Prostate gland (tissue), 2 donors: Measurements from ENCODE around the gene TAPBPL. TPM values are rescaled to one million over a fixed set of nuclear protein-coding genes. Genes with fewer than 3 reads are reported as not detected.
A peak's percentile ranks its signal among the peaks of the same experiment; 100 is the strongest.
"Not testable (repeated sequence)": the region's sequence is repeated elsewhere in the genome, so short reads cannot be mapped to it uniquely, and the experiment has no call there.

Experiments used
- DNase-seq: peaks from one replicate; pipeline ENCODE4 v3.0.0-alpha.2; 2019; ENCODE audit warnings: low spot score
- H3K27ac ChIP-seq, 2 donors: fragments of 200-600 bp; sonication (generic); 2 replicates each; pipeline ENCODE4 v1.5.1; 2017 to 2019
- H3K27me3 ChIP-seq: fragments of 200-600 bp; sonication (generic); replicated peaks from 2 replicates; pipeline ENCODE4 v1.5.1; 2019; ENCODE audit not compliant: insufficient read depth
- H3K36me3 ChIP-seq, 2 donors: fragments of 200-600 bp; sonication (generic); 1 replicate in 1 of 2; 2 replicates in 1 of 2; pipeline versions ENCODE4 v1.5.1 to v1.8.1; 2017 to 2019
- H3K4me1 ChIP-seq: fragments of 200-600 bp; sonication (generic); replicated peaks from 2 replicates; pipeline ENCODE4 v1.5.1; 2019
- H3K4me3 ChIP-seq, 2 donors: fragments of 200-600 bp; sonication (generic); 2 replicates each; pipeline ENCODE4 v1.5.1; 2017 to 2019
- H3K9me3 ChIP-seq: fragments of 200-600 bp; sonication (generic); 2 replicates; pipeline ENCODE4 v1.5.1; 2017
- CTCF ChIP-seq, 4 experiments: fragments of 200-600 bp in 2 of 4; fragments of 450-650 bp in 2 of 4; sonication (generic) in 2 of 4; IDR thresholded peaks; 1 replicate in 3 of 4; 2 replicates in 1 of 4; pipeline ENCODE4 v1.5.1; 2016 to 2019; ENCODE audit warnings: antibody characterized with exemption in 4 of 4, mild to moderate bottlenecking in 2 of 4, moderate library complexity in 2 of 4
- POLR2A ChIP-seq: fragments of 450-650 bp; IDR thresholded peaks from one replicate; pipeline ENCODE4 v1.6.1; 2016; ENCODE audit warnings: antibody characterized with exemption, mild to moderate bottlenecking
- POLR2AphosphoS5 ChIP-seq: sonication (generic); formaldehyde crosslinking; IDR thresholded peaks from one replicate; pipeline ENCODE4 v1.6.1; 2017; ENCODE audit warnings: antibody characterized with exemption
- WGBS: methylation state at CpG from one replicate; pipeline ENCODE4 v1.1.5; 2018; 5-methylcytosine and 5-hydroxymethylcytosine counted together
- intact Hi-C: fragments of 100-400 bp; cut with DNase I; formaldehyde crosslinking; loops from one replicate; pipeline ENCODE4 v1.14.2; 2022
- total RNA-seq, 2 donors: library from RNA; depleted of rRNA; stranded (reverse); fragments of >200 nt; gene quantifications; one replicate each; pipeline ENCODE4 v1.1.0, GENCODE V29; 2016

The TAPBPL gene
- total RNA-seq, 2 donors from 2014 or later = 31.6 to 39.9 TPM

GRCh38 chr12:6463216-6463615 is 11.4 kb downstream of the TAPBPL start:
- no peaks in the 10 kb centered on the region for H3K4me1 ChIP-seq
- no peaks in the 10 kb centered on the region for H3K9me3 ChIP-seq
- no peaks in the 10 kb centered on the region for H3K27me3 ChIP-seq
- TF ChIP-seq POLR2AphosphoS5 (no peak), POLR2A (no peak), CTCF (IDR thresholded peaks at IDR 0.05) (no peak)
- H3K4me3 ChIP-seq = no peak overlapping the region
- 69% methylated on average over 7 of the region's 7 CpGs for WGBS
- peaks cover 0 to 18% of the 10 kb centered on the region in 2 donors for H3K36me3 ChIP-seq
- DNase-seq = no peak
- intact Hi-C loops = loop anchor here (2.0 kb wide), 1 partner anchor 136 kb away; no protein-coding TSS in a partner anchor
- no peak overlapping the region for H3K27ac ChIP-seq

- no peak for TF ChIP-seq CTCF (IDR thresholded peaks at IDR 0.05)
- no peak for TF ChIP-seq POLR2AphosphoS5
- TF ChIP-seq POLR2A = no peak
- H3K36me3 ChIP-seq = peaks cover 0 to 18% of the 10 kb centered on the region in 2 donors
- no peaks in the 10 kb centered on the region for H3K9me3 ChIP-seq
- no peaks in the 10 kb centered on the region for H3K4me1 ChIP-seq
- no peak overlapping the region for H3K4me3 ChIP-seq
- intact Hi-C loops = loop anchor here (2.0 kb wide), 2 partner anchors 41 to 137 kb away; no protein-coding TSS in a partner anchor
- no peaks in the 10 kb centered on the region for H3K27me3 ChIP-seq
- WGBS = 80% methylated on average over 6 of the region's 6 CpGs
- no peak for DNase-seq
- no peak overlapping the region for H3K27ac ChIP-seq
Observed at GRCh38 chr12:6463858-6464257, 12.0 kb downstream of the TAPBPL start.

- H3K9me3 ChIP-seq = no peaks in the 10 kb centered on the region
- TF ChIP-seq CTCF (IDR thresholded peaks at IDR 0.05) (no peak), POLR2A (no peak), POLR2AphosphoS5 (no peak)
- H3K36me3 ChIP-seq = peaks cover 0 to 18% of the 10 kb centered on the region in 2 donors
- H3K27ac ChIP-seq = no peak overlapping the region
- intact Hi-C loops = loop anchor here (2.0 kb wide), 1 partner anchor 42 kb away; no protein-coding TSS in a partner anchor
- H3K4me1 ChIP-seq = no peaks in the 10 kb centered on the region
- H3K27me3 ChIP-seq = no peaks in the 10 kb centered on the region
- no peak overlapping the region for H3K4me3 ChIP-seq
- DNase-seq = no peak
- WGBS = 89% methylated on average over 8 of the region's 8 CpGs
Observed at GRCh38 chr12:6464531-6464930, 12.7 kb downstream of the TAPBPL start.

GRCh38 chr12:6465467-6466183 is 13.8 kb downstream of the TAPBPL start:
- no peaks in the 10 kb centered on the region for H3K9me3 ChIP-seq
- no peak overlapping the region for H3K27ac ChIP-seq
- H3K27me3 ChIP-seq = no peaks in the 10 kb centered on the region
- DNase-seq = peak; percentile 63
- TF ChIP-seq POLR2A = no peak
- TF ChIP-seq POLR2AphosphoS5 = peak; percentile 59
- peak; percentile 78 to 94 (median 84) for TF ChIP-seq CTCF (IDR thresholded peaks at IDR 0.05)
- intact Hi-C loops = loop anchor here (2.0 kb wide), 1 partner anchor 43 kb away; no protein-coding TSS in a partner anchor
- peaks cover 0 to 18% of the 10 kb centered on the region in 2 donors for H3K36me3 ChIP-seq
- 48% methylated on average over 6 of the region's 6 CpGs for WGBS
- no peaks in the 10 kb centered on the region for H3K4me1 ChIP-seq
- H3K4me3 ChIP-seq = no peak overlapping the region

GRCh38 chr12:6466184-6466573 is 14.3 kb downstream of the TAPBPL start:
- H3K9me3 ChIP-seq = no peaks in the 10 kb centered on the region
- H3K27ac ChIP-seq = no peak overlapping the region
- DNase-seq = no peak
- H3K36me3 ChIP-seq = peaks cover 0 to 18% of the 10 kb centered on the region in 2 donors
- no peak for TF ChIP-seq POLR2AphosphoS5
- no peak for TF ChIP-seq POLR2A
- no peak for TF ChIP-seq CTCF (IDR thresholded peaks at IDR 0.05)
- intact Hi-C loops = no loop called here
- no peak overlapping the region for H3K4me3 ChIP-seq
- WGBS = 93% methylated on average over 5 of the region's 5 CpGs
- no peaks in the 10 kb centered on the region for H3K27me3 ChIP-seq
- H3K4me1 ChIP-seq = peaks cover 1% of the 10 kb centered on the region

GRCh38 chr12:6466751-6467150 is 14.9 kb downstream of the TAPBPL start:
- H3K4me1 ChIP-seq, H3K27me3 ChIP-seq, DNase-seq, H3K27ac ChIP-seq, intact Hi-C loops, H3K9me3 ChIP-seq, H3K4me3 ChIP-seq: not testable (repeated sequence)
- peaks cover 0 to 14% of the 10 kb centered on the region in 2 donors for H3K36me3 ChIP-seq
- WGBS = 77% methylated on average over 4 of the region's 4 CpGs

- H3K4me3 ChIP-seq, H3K27me3 ChIP-seq, DNase-seq, H3K9me3 ChIP-seq, intact Hi-C loops, H3K27ac ChIP-seq, H3K4me1 ChIP-seq: not testable (repeated sequence)
- H3K36me3 ChIP-seq = peaks cover 0 to 10% of the 10 kb centered on the region in 2 donors
- WGBS = 95% methylated on average over 8 of the region's 9 CpGs
Observed at GRCh38 chr12:6467571-6468282, 15.9 kb downstream of the TAPBPL start.
